PC-3 (cell line): ENCODE measurements around the gene SFTPD. TPM values are rescaled to one million over a fixed set of nuclear protein-coding genes. Genes with fewer than 3 reads are reported as not detected.

Source experiments
- ATAC-seq: fragments of 200-7000 bp; cut with Tn5 transposase; 2 replicates; pipeline ENCODE4 v1.9.1; 2020; ENCODE audit warnings: mild to moderate bottlenecking, moderate library complexity
- BruUV-seq: library from RNA; stranded (reverse); fragments of 400-500 nt; replicated peaks from 2 replicates; lab custom pipeline; 2021; lab: Mats Ljungman, UMichigan
- CTCF ChIA-PET: fragments of 300-600 bp; sonication (Branson Sonifier 250); formaldehyde crosslinking; loops from one replicate; lab custom pipeline; 2022; ENCODE audit warnings: antibody characterized with exemption; lab: Charles Lee
- POLR2A ChIA-PET: fragments of 300-600 bp; sonication (Branson Sonifier 250); formaldehyde crosslinking; loops from one replicate; lab custom pipeline; 2022; ENCODE audit warnings: antibody characterized with exemption; ENCODE audit not compliant: unreplicated experiment; lab: Charles Lee
- DNase-seq: peaks from one replicate; pipeline ENCODE4 v3.0.0-alpha.2; 2015
- H2AFZ ChIP-seq: fragments of 300-600 bp; sonication (generic); 2 replicates; pipeline ENCODE4 v1.6.0; 2016; ENCODE audit warnings: antibody characterized with exemption, low read length
- H3F3A ChIP-seq: fragments of 300-600 bp; sonication (generic); one replicate; pipeline ENCODE4 v1.6.0; 2017; ENCODE audit warnings: antibody characterized with exemption, low read length, control low read depth, mild to moderate bottlenecking; ENCODE audit not compliant: unreplicated experiment
- H3K27ac ChIP-seq: fragments of 300-600 bp; sonication (generic); 2 replicates; pipeline ENCODE4 v1.5.1; 2016; ENCODE audit warnings: mild to moderate bottlenecking, low read length
- H3K27me3 ChIP-seq: fragments of 300-600 bp; sonication (generic); 2 replicates; pipeline ENCODE4 v1.6.1; 2016; ENCODE audit warnings: low read length, mixed read lengths
- H3K36me3 ChIP-seq: fragments of 300-600 bp; sonication (generic); 2 replicates; pipeline ENCODE4 v1.6.1; 2016; ENCODE audit warnings: low read depth, mixed run types, low read length, mixed read lengths
- H3K4me1 ChIP-seq: fragments of 300-600 bp; sonication (generic); 2 replicates; pipeline ENCODE4 v1.5.1; 2016; ENCODE audit warnings: low read length; ENCODE audit not compliant: insufficient read depth
- H3K4me2 ChIP-seq: fragments of 300-600 bp; sonication (generic); 2 replicates; pipeline ENCODE4 v1.6.0; 2016; ENCODE audit warnings: low read length
- H3K4me3 ChIP-seq: fragments of 300-600 bp; sonication (generic); 2 replicates; pipeline ENCODE4 v1.5.1; 2016; ENCODE audit warnings: mild to moderate bottlenecking, low read length, mixed read lengths
- H3K79me2 ChIP-seq: fragments of 300-600 bp; sonication (generic); 2 replicates; pipeline ENCODE4 v1.6.1; 2017; ENCODE audit warnings: low read length, mixed read lengths
- H3K9ac ChIP-seq: fragments of 300-600 bp; sonication (generic); 2 replicates; pipeline ENCODE4 v1.6.0; 2016; ENCODE audit warnings: mild to moderate bottlenecking, low read length
- H3K9me2 ChIP-seq: fragments of 300-600 bp; sonication (generic); replicated peaks from 2 replicates; pipeline ENCODE4 v1.6.1; 2016; ENCODE audit warnings: mixed run types, low read length, mixed read lengths
- H3K9me3 ChIP-seq: fragments of 300-600 bp; sonication (generic); 2 replicates; pipeline ENCODE4 v1.6.1; 2016; ENCODE audit warnings: low read length, mixed read lengths
- H4K20me1 ChIP-seq: fragments of 300-600 bp; sonication (generic); 2 replicates; pipeline ENCODE4 v1.6.1; 2016; ENCODE audit warnings: low read length, mixed read lengths
- EZH2 ChIP-seq: fragments of 300-600 bp; sonication (generic); IDR thresholded peaks from one replicate; pipeline ENCODE4 v1.6.1; 2017; ENCODE audit warnings: antibody characterized with exemption, mild to moderate bottlenecking, low read length; ENCODE audit not compliant: unreplicated experiment
- EZH2phosphoT487 ChIP-seq: fragments of 300-600 bp; sonication (generic); IDR thresholded peaks from 2 replicates; pipeline ENCODE4 v1.6.1; 2018; ENCODE audit warnings: mild to moderate bottlenecking, antibody characterized with exemption, low read length, borderline replicate concordance
- intact Hi-C: fragments of 100-400 bp; cut with micrococcal nuclease; formaldehyde crosslinking; loops from 2 replicates; pipeline ENCODE4 v1.9.0; 2023
- total RNA-seq: library from RNA; depleted of rRNA; stranded (reverse); fragments of >200 nt; gene quantifications from 2 replicates; pipeline ENCODE4 v1.2.3, GENCODE V29; 2014
- TF ChIP-seq, protein P1 (sequence below): fragments of 300-600 bp; sonication (generic); conservative IDR thresholded peaks from 2 replicates; pipeline ENCODE4 v1.5.1; 2017; ENCODE audit warnings: antibody characterized with exemption, low read depth, mild to moderate bottlenecking, low read length

Gene SFTPD
- total RNA-seq, 1 experiment from 2014 or later = not detected

DNA sequence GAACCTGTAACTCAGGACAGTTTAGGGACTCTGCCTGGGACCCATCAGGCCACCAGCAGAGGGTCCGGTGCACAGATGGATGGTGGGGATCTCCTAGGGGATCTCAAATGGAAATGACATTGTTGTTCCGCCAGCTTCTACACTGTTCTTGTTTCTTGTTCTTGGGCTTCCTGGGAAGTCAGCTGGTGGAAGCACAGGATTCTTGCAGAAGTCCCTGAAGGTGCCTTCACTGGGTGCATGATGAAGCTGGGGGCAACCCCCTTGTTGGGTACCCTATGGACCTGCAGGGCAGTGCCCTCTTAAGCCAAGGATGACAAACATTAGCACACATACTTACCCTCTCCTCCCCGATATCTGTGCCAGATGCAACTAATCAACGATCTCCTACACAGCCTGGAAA lies 18.6 kb downstream of the SFTPD start:
- Histone ChIP-seq H3K79me2 (no peaks in the 10 kb centered on the region), H4K20me1 (no peaks in the 10 kb centered on the region), H3F3A (no peaks in the 10 kb centered on the region), H3K27me3 (peaks cover 19% of the 10 kb centered on the region), H3K9ac (no peak overlapping the region), H3K27ac (no peak overlapping the region), H3K4me2 (no peak overlapping the region), H3K9me3 (no peaks in the 10 kb centered on the region), H3K9me2 (no peaks in the 10 kb centered on the region), H3K36me3 (no peaks in the 10 kb centered on the region), H3K4me3 (no peak overlapping the region), H2AFZ (no peak overlapping the region), H3K4me1 (peaks cover 28% of the 10 kb centered on the region)
- DNase-seq (no peak), ATAC-seq (no peak)
- BruUV-seq = no TSS peak
- intact Hi-C loops = no loop called here
- POLR2A ChIA-PET = no interaction called here
- CTCF ChIA-PET = no interaction called here
- no peak for TF ChIP-seq EZH2phosphoT487
- TF ChIP-seq, protein P1, sequence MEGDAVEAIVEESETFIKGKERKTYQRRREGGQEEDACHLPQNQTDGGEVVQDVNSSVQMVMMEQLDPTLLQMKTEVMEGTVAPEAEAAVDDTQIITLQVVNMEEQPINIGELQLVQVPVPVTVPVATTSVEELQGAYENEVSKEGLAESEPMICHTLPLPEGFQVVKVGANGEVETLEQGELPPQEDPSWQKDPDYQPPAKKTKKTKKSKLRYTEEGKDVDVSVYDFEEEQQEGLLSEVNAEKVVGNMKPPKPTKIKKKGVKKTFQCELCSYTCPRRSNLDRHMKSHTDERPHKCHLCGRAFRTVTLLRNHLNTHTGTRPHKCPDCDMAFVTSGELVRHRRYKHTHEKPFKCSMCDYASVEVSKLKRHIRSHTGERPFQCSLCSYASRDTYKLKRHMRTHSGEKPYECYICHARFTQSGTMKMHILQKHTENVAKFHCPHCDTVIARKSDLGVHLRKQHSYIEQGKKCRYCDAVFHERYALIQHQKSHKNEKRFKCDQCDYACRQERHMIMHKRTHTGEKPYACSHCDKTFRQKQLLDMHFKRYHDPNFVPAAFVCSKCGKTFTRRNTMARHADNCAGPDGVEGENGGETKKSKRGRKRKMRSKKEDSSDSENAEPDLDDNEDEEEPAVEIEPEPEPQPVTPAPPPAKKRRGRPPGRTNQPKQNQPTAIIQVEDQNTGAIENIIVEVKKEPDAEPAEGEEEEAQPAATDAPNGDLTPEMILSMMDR = no peak
- TF ChIP-seq EZH2 = no peak

DNA sequence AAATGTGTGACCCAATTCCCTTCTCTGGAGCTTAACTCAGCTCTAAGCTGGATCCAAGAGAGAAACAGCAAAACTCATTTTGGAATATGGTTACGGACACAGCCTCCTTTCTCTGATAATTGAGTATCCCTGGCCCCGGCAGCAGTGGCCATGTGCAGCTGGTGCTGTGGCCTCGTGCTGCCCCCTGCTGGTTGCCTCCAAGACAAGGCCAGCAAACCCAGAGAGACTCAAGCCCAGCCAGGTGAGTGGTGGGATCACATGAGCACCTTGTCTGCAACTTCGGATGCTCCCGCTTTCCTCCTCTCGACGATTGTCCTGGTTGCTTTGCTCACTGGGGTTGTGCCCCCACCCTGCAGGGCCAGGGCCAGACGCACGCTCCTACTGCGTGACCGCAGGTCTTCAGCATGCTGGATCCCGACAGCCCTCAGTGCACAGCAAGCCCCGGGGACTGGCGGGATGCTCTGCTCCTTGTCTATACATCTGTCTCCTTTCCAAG lies 19.4 kb downstream of the SFTPD start:
- BruUV-seq = no TSS peak
- intact Hi-C loops = loop anchor here (2.0 kb wide), 3 partner anchors 15 to 117 kb away; no protein-coding TSS in a partner anchor
- H3K79me2 ChIP-seq = no peaks in the 10 kb centered on the region
- peak overlapping the region; percentile 12 for H2AFZ ChIP-seq
- peak; percentile 95 for DNase-seq
- POLR2A ChIA-PET = no interaction called here
- H3F3A ChIP-seq = no peaks in the 10 kb centered on the region
- TF ChIP-seq EZH2phosphoT487 (no peak), EZH2 (peak; percentile 74)
- TF ChIP-seq, protein P1 = peak; percentile 100
- peaks cover 26% of the 10 kb centered on the region for H3K4me1 ChIP-seq
- peaks cover 19% of the 10 kb centered on the region for H3K27me3 ChIP-seq
- no peaks in the 10 kb centered on the region for H3K9me2 ChIP-seq
- H3K27ac ChIP-seq = no peak overlapping the region
- CTCF ChIA-PET = interaction anchor here (1.1 kb wide), 1 partner anchor 14 kb away, joined by 6 read pairs; no protein-coding TSS in a partner anchor
- no peak overlapping the region for H3K9ac ChIP-seq
- no peaks in the 10 kb centered on the region for H3K9me3 ChIP-seq
- no peaks in the 10 kb centered on the region for H3K36me3 ChIP-seq
- peak; percentile 85 for ATAC-seq
- H3K4me3 ChIP-seq = 0 out of 2 replicates have a peak overlapping the region, but pooled peaks have one; percentile 7
- peak overlapping the region; percentile 33 for H3K4me2 ChIP-seq
- no peaks in the 10 kb centered on the region for H4K20me1 ChIP-seq

DNA sequence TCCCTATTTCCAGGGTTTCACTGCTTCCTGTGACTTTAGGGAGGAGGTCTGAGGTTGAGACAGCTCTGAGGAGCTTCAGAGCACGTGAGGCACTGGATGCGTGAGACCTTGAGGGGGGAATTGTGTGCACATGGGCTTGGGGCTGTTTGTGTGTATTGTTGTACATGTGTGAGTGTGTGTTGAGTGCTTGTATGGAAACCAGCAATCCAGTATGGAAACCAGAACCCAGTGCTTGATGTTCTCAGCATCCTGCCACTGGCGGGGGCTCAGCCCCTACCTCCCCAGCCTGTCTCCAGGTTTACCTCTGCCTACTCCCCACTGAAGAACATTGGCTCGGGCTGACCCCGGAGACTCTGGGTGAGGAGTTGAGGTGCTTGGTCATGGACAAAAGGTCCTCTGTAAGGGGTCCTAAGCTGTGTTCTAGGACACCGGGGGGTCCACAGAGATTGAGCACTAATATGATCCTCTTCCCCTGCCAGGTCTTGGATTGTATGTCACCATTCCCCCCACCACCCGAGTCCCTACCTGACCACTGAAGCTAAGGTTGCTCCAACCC lies 20.8 kb downstream of the SFTPD start:
- ATAC-seq (no peak), DNase-seq (no peak)
- no peaks in the 10 kb centered on the region for H3F3A ChIP-seq
- no peaks in the 10 kb centered on the region for H3K9me2 ChIP-seq
- POLR2A ChIA-PET = no interaction called here
- no peak overlapping the region for H2AFZ ChIP-seq
- intact Hi-C loops = loop anchor here (2.0 kb wide), 3 partner anchors 13 to 119 kb away; no protein-coding TSS in a partner anchor
- no peaks in the 10 kb centered on the region for H3K9me3 ChIP-seq
- peaks cover 19% of the 10 kb centered on the region for H3K27me3 ChIP-seq
- BruUV-seq = no TSS peak
- no peaks in the 10 kb centered on the region for H3K79me2 ChIP-seq
- CTCF ChIA-PET = no interaction called here
- peaks cover 17% of the 10 kb centered on the region for H3K4me1 ChIP-seq
- H3K36me3 ChIP-seq = no peaks in the 10 kb centered on the region
- no peak for TF ChIP-seq EZH2
- no peak overlapping the region for H3K4me3 ChIP-seq
- H4K20me1 ChIP-seq = no peaks in the 10 kb centered on the region
- no peak overlapping the region for H3K9ac ChIP-seq
- no peak overlapping the region for H3K27ac ChIP-seq
- no peak overlapping the region for H3K4me2 ChIP-seq
